ENCODE results near the gene MMP26.
"Not testable (repeated sequence)": the region's sequence is repeated elsewhere in the genome, so short reads cannot be mapped to it uniquely, and the experiment has no call there.

The MMP26 gene

GRCh38 chr11:4704054-4704789 lies at the start of gene MMP26:
TSS of gene MMP26 (plus strand) at chr11:4704784.
- peak; percentile 96 for DNase-seq

DNA sequence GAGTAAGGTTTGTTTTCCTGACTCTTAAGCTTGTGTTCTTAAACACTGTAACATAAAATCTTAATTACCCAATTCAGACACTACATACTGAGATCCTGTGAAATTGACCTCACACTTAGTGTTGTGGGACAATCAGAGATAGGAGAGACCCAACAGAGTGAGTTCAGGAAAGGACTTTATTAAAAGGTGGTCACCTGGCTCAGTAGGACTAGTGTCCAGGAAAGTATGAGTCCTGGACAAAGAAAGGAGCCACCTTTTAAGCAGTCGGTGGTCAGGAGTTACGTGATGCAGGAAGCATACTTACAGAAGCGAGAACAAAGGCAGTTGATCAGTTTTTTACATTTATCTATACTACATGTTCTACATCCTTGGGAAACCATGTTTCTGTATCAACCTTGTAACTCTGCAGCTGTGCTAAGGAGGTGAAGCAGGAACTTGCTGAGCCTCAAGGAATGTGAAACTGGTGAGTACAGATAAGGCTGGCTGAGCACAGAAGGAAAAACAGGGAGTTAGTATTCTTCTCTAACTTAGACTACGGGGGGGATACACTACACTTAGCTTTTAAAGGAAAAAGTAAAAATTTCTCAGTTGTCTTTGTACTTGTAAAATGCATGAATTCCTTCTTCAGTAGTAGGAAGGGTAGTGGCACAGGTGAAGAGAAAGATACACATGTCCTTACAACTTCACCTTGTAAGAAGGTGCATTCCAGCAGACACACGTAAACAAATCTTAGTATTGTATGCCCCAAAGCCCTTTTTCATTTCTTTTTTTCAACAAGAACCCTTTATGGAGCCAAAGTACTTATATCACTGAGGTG lies 45.7 kb upstream of the MMP26 start:
- DNase-seq = no peak

DNA sequence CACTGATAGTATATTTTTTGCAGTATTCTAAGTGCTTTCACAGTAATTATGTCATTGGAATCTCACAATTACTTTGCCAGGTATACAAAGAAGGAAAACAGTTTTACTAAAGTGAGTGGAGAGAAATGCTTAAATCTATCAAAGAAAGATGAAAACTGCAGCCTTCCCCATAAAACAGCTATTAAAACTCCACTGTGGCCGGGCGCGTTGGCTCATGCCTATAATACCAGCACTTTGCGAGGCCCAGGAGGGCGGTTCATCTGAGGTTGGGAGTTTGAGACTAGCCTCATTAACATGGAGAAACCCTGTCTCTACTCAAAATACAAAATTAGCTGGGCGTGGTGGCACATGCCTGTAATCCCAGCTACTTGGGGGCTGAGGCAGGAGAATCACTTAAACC lies 41.7 kb upstream of the MMP26 start:
- DNase-seq = no peak

- DNase-seq = no peak
These were observed 40.4 kb upstream of the MMP26 start for GRCh38 chr11:4664183-4664582.

- no peak for DNase-seq
These were observed 39.8 kb upstream of the MMP26 start for GRCh38 chr11:4664786-4665185.

DNA sequence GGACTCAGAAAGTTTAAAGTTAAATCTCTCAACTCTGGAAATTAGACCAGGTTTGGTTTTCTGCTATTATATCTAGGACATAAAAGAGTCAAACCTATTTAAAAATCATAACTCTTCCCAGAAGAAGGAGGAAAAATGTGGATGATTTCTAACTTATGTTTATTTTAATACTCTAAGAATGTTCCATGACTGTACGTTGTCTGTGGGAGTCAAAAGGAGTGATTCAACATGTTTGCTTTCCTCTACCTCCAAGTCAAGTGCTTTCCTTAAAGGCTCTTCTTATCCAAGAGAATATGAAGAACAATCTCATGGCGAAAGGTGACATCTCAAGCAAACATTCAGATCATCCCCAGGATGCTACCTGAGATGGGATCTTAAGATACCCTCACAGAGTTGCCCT lies 39.2 kb upstream of the MMP26 start:
- DNase-seq = no peak

DNA sequence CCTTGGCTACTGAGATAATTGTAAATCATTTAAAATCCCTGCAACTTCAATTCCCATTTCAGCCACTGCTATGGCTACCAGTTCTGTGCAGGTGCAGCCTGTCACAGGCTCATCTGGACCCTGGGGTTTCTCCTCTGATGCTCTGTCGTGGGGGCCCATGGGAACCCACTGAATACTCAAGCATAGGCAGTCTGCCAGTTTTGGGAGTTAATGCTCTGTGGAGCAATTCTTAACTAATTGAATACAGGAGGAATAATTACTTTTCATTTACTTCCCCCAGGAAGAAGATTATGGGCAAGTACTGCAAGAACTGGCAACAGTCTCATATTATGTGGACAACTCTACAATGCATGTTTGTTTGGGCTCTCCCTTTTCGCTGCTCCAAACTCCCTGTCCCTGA lies 32.8 kb upstream of the MMP26 start:
- DNase-seq = peak; percentile 46

DNA sequence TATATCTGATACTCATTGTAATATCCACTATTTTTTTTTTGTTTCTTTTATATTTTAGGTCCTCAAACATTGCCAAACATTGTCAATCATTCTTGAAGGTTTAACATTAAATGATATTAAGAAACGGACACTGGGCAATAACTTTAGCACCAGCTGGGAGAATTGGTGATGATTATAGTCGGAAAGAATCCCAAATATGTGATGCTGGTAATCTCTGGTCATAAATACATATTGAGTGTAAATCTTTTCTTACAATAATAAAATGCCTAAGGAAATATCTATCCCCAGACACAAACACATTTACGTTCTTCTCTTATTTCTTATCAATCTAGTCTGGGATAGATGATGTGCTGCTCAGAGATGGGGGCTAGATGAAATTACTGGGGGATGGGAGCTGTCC lies 32.1 kb upstream of the MMP26 start:
- no peak for DNase-seq

DNA sequence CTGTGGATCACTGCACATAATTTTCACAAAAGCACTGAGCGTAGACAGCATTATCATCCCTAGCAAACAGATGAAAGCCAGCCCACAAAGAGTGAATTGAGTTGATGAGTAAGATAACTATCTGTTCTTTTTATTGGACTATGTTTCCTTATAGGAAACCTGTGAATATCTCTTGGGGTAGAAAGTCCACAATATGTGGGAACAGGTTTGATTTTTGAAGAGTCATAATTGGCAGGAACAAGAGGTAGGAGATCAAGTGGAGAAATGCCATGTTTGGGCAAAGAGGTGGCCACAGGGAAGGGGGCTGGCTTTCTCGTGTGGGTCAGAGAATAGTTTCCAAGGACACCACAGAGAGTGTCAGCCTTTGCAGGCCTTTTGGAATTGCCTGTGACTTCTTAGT lies 30.8 kb upstream of the MMP26 start:
- DNase-seq = no peak

DNA sequence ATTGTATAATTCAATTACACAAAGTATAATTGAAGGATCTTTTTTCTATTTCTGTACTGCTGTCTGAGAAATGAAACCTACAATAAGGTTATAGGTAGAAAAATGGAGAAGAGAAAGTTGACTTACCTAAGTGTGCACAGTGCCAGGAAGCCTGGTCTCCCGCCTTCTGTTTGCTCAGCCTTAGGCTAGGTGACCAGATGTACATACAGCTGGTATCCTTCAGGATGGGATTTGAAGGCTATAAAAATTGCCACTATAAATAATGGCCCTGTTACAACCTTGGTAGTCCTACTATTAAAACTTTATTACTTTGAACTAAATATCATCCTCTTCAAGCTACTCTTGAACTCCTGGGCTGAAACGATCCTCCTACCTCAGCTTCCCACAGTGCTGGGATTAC lies 26.6 kb upstream of the MMP26 start:
- DNase-seq = peak; percentile 78

DNA sequence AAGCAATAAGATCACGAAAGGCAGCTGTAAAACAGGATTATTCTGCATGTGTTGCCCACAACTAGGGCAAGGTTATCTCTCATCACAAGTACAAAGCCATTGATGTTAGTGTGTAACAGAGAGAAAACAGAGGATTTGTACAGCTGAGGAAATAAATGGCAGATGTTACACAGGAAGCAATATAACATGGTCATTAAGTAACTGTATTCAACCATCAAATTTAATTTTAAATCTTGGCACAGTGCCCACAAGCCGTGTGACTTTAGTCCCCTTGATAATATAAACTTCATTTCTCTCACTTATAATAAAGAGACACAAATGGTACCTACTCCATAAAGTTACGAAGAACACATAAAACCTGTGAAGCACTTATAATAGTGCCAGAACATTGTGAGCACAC lies 24.2 kb upstream of the MMP26 start:
- peak; percentile 78 for DNase-seq

DNA sequence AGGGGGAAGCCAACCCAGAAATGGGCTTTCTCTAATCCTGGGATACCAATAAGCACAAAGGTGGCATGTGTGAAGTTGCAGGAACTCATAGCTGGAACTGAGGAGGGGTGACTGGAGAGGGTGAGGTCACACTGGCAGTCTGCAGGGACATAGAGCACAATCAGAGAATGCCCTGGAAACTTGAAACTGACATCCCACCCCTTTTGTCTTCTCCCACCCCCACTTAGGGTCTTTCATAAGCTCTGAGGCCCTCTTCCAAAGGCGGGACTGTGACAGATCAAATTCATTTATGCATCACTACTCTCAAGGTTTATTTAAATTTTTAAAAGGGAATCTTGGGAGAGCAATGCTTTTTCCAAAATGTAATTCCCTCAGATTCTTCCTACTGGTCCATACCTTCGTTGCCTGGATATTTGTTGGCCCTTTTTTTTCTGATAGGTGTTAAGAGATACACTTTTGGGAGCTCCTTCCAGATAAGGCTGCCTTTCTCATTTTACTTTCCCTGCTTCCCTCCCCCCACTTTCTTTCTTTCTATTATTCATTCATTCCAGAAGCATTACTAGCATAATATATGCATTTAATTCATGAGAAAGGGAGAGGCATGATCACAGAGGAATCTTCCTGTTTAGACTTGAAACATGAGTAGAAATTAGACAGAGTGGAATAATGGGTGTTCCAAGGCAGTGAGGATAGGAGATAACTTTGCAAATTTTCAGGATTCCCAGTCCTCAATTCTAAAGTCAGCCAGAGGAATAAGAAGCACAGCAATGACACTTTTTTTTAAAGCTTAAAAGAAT lies 21.8 kb upstream of the MMP26 start:
- DNase-seq = no peak

DNA sequence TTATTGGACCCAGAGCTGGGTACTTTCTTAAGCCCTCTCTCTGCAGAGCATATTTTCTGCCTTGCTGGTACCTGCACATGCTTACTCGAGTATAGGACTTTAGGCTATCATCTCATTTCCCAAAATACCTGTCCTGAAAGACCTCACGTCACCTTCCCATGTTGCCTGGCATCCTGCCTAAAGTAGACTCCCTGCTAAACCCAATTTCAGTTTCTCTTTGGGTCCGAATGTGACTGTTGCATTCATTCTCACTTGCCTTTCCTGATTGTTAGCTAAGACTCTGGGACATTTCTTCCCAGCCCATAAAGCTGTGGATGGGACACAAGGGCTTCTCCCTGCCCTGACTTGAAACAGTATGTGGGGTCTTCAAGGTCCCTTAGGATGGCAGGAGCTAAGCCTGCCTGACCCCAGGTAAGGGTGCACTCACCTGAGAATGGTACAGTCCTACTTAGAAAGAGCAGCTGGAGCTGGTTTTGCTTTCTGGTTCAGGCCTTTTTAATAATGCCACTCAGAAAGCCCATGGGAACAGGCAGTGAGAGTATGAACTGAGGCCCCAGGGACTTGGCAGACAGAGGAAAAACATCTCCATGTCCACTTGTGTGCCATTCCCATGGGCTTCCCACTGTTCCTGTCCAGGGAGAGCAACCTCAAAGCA lies 19.8 kb upstream of the MMP26 start:
- DNase-seq = peak; percentile 67

GRCh38 chr11:4695442-4695841 lies 9.1 kb upstream of the MMP26 start:
- DNase-seq = no peak

DNA sequence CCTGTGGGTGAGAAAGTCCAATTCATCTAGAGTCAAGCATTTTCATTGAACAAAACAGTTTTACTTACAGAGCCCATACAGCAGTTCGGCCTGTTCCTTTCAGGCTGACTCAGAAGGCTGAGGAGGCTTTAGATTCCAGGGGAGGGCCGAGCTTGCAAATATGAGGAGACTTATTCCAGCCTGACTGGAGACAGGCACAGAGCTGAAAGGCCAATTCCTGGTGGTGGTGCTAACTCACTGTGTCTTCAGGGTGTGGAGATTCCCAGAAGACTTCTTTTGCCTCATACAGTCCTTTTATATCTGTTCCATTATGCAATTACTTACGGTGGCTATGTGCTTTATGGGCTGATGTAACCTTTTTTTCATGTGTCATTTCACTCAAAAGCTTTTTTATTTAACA lies 7.0 kb upstream of the MMP26 start, which contains the start of gene OR51E2:
Gene OR51E2 (minus strand): TSS at position 269 of the 400 bp plus-strand sequence. CDS start 15,142 bp downstream, outside the sequence.
- DNase-seq = peak; percentile 64

DNA sequence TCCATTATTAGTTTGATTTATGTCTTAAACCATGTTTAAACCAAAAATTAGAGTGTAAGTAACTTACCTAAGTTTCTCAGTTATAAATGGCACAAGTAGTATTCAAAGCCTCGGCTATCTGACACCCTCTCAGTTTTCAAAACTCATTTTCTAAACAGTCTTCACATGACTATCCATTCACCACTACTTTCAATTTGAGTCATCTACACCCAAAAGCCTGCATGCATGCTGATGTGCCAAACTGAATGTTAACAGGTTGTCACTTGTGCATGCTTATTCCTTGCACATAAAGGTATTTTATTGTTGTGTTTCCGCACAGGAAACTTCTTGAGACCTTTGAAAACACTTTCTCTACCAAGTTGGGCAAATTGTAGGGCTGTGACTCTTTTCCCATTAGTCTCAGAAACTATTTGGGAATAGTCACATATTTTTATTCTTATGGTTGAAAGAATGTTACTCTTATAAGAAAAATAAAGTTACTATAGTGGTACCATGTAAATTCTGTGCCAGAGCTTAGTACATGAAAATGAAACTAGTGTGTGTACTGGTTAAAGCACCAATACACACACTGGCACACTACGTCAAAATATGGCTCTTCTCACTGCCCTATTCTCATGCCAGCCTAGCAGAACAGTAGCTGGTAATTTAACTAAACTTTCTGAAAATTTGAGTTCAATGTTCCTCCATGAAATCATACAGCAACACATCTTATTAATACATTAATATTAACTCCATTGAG lies 4.7 kb upstream of the MMP26 start:
- DNase-seq = no peak

- no peak for DNase-seq
These were observed 4.2 kb upstream of the MMP26 start for GRCh38 chr11:4700436-4700820.

GRCh38 chr11:4704790-4705334 lies 278 bp downstream of the MMP26 start:
- peak; percentile 68 for DNase-seq

DNA sequence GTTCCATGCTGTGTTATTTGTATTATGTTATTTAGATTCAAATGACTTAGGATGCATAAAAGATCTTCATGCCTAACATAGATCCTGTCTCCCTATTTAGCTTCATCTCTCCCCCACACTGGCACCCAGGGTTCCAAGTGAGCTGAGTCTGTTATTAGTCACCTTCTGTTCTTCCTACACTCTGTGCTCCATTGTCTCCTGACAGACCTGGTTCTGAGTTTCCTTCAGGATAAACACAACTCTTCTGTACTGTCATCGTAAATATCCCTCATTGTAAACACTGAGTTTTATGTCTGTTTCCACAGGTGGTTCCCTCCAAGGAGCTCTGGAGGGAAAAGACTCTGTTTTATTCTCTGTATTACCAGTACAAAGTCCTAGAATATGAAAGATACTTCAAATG lies 8.7 kb downstream of the MMP26 start:
- DNase-seq = no peak

DNA sequence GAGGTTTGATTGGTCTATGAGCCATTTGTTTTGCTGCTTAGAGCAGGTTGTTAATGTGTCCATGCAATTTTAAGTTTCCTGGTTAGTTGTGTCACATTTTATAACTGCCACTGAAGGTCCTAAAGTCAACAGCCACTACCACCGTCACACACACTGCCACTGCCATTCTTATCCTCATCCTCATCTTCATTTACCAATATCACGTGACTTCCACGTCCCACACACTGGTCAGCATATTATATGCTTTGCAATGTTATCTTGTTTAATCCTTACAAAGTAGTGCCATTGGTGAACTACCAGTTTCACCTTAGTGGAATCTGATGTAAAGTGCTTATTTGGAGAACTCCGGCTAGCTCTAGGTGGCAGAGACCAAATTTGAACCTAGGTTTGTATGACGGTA lies 9.7 kb downstream of the MMP26 start:
- DNase-seq = no peak

DNA sequence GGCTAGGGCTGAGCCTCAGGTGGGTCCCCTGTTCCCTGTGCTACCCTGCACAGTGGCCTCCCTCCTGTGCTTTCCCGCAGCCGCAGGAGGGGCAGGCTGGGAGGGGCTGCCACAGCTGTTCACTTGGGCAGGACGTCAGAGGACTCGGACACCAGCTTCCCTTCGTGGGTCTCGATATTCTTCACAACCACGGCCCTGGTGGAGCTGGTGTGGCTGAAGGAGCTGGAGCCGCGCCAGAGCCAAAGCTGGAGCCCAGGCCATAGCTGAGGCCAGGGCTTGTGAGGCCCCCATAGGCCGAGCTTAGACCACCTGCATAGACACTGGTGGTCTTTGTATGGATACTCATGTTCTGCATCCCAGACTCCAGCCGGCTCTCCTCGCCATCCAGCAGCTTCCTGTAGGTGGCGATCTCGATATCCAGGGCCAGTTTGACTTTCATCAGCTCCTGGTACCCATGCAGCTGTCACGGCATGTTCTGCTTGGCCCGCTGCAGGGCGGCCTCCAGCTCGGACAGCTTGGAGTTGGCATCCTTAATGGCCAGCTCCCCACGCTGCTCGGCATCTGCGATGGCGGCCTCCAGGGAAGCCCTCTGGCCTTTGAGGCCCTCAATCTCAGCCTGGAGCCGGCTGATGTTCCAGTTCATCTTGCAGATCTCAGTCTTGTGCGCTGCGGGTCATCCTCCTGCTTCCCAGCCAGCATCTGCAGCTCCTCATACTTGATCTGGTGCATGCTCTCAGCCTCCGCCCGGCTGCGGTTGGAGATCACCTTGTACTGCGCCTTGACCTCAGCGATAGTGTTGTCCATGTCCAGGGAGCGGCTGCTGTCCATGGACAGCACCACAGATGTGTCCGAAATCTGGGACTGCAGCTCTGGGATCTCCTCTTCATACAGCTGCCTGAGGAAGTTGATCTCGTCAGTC lies 18.3 kb downstream of the MMP26 start:
- not testable (repeated sequence) for DNase-seq

All from NCI-H1092 treated with DMSO at 0.1 percent for 48 hours (cell line).